Natural killer cell treated with Interleukin-12 subunit alpha and Interleukin-12 subunit beta and Interleukin-15 and Interleukin-18, amount 100 ng/mL, for 72 hours (primary cell): ENCODE results near the gene SPSB4. TPM values are rescaled to one million over a fixed set of nuclear protein-coding genes. Genes with fewer than 3 reads are reported as not detected.

ENCODE experiments used
- ATAC-seq, 2 donors: fragments of 150-1000 bp; cut with Tn5 transposase in 1 of 2; sonication (Bioruptor Pico), chemical (Tn5 transposase) in 1 of 2; 2 replicates each; pipeline ENCODE4 v1.10.0; 2021
- DNase-seq: peaks from one replicate; pipeline ENCODE4 v3.0.0; 2022; ENCODE audit warnings: low spot score
- H3K27ac Mint-ChIP-seq, 2 donors: 1 replicate in 1 of 2; 2 replicates in 1 of 2; pipeline ENCODE4 v1.8.0; 2022; ENCODE audit warnings: mixed read lengths in 2 of 2, mild to moderate bottlenecking in 1 of 2, moderate library complexity in 1 of 2
- H3K27me3 Mint-ChIP-seq, 2 donors: 1 replicate in 1 of 2; 2 replicates in 1 of 2; pipeline ENCODE4 v1.8.0; 2022; ENCODE audit warnings: mixed read lengths in 2 of 2
- H3K36me3 Mint-ChIP-seq: one replicate; pipeline ENCODE4 v1.8.0; 2022; ENCODE audit warnings: mixed read lengths
- H3K4me1 Mint-ChIP-seq, 2 donors: 1 replicate in 1 of 2; 2 replicates in 1 of 2; pipeline ENCODE4 v1.8.0; 2022; ENCODE audit warnings: low read depth in 2 of 2, mixed read lengths in 2 of 2, mild to moderate bottlenecking in 1 of 2
- H3K4me3 Mint-ChIP-seq: one replicate; pipeline ENCODE4 v1.8.0; 2022; ENCODE audit warnings: mixed read lengths
- H3K9me3 Mint-ChIP-seq: 2 replicates; pipeline ENCODE4 v1.8.0; 2022; ENCODE audit warnings: mixed read lengths
- total RNA-seq, 2 donors: library from RNA; stranded (reverse); gene quantifications; one replicate each; pipeline ENCODE4 v1.2.3, GENCODE V29; 2022

The SPSB4 gene
- total RNA-seq, 2 donors from 2014 or later = not detected

GRCh38 chr3:141076036-141076773, 25.1 kb downstream of the SPSB4 start:
- H3K4me1 Mint-ChIP-seq = peaks cover 0 to 8% of the 10 kb centered on the region in 2 donors
- DNase-seq (no peak), ATAC-seq (peak in 1 of 2 donors; percentile 38)
- H3K4me3 Mint-ChIP-seq = no peak overlapping the region
- peak overlapping the region in 1 of 2 donors; percentile 30 for H3K27ac Mint-ChIP-seq
- no peaks in the 10 kb centered on the region for H3K36me3 Mint-ChIP-seq
- H3K27me3 Mint-ChIP-seq = peaks cover 0 to 4% of the 10 kb centered on the region in 2 donors
- no peaks in the 10 kb centered on the region for H3K9me3 Mint-ChIP-seq

- no peaks in the 10 kb centered on the region for H3K9me3 Mint-ChIP-seq
- H3K4me3 Mint-ChIP-seq = no peak overlapping the region
- H3K4me1 Mint-ChIP-seq = peaks cover 0 to 8% of the 10 kb centered on the region in 2 donors
- H3K27ac Mint-ChIP-seq = peak overlapping the region in 1 of 2 donors; percentile 30
- H3K27me3 Mint-ChIP-seq = peaks cover 0 to 4% of the 10 kb centered on the region in 2 donors
- no peaks in the 10 kb centered on the region for H3K36me3 Mint-ChIP-seq
- DNase-seq (peak; percentile 35), ATAC-seq (peak in 1 of 2 donors; percentile 24)
Observed at GRCh38 chr3:141076797-141077571, 25.8 kb downstream of the SPSB4 start.

GRCh38 chr3:141077631-141078030, 26.5 kb downstream of the SPSB4 start:
- peaks cover 0 to 8% of the 10 kb centered on the region in 2 donors for H3K4me1 Mint-ChIP-seq
- H3K27ac Mint-ChIP-seq = peak overlapping the region in 1 of 2 donors; percentile 29
- no peaks in the 10 kb centered on the region for H3K36me3 Mint-ChIP-seq
- H3K4me3 Mint-ChIP-seq = no peak overlapping the region
- peaks cover 0 to 4% of the 10 kb centered on the region in 2 donors for H3K27me3 Mint-ChIP-seq
- H3K9me3 Mint-ChIP-seq = no peaks in the 10 kb centered on the region
- DNase-seq = peak; percentile 40
- ATAC-seq = no peak

- Mint-ChIP-seq H3K9me3 (no peaks in the 10 kb centered on the region), H3K27ac (no peak overlapping the region), H3K36me3 (no peaks in the 10 kb centered on the region), H3K27me3 (peaks cover 0 to 4% of the 10 kb centered on the region in 2 donors), H3K4me1 (peaks cover 0 to 8% of the 10 kb centered on the region in 2 donors), H3K4me3 (no peak overlapping the region)
- ATAC-seq = no peak
- DNase-seq = peak; percentile 5
Observed at GRCh38 chr3:141078200-141078599, 27.1 kb downstream of the SPSB4 start.

- Mint-ChIP-seq H3K4me1 (peaks cover 0 to 8% of the 10 kb centered on the region in 2 donors), H3K27ac (no peak overlapping the region), H3K27me3 (peaks cover 0 to 4% of the 10 kb centered on the region in 2 donors), H3K4me3 (no peak overlapping the region), H3K9me3 (no peaks in the 10 kb centered on the region), H3K36me3 (no peaks in the 10 kb centered on the region)
- ATAC-seq = peak in 1 of 2 donors; percentile 25
- peak; percentile 38 for DNase-seq
Observed at GRCh38 chr3:141080431-141080830, 29.3 kb downstream of the SPSB4 start.

GRCh38 chr3:141081141-141081795, 30.1 kb downstream of the SPSB4 start:
- Mint-ChIP-seq H3K9me3 (no peaks in the 10 kb centered on the region), H3K4me3 (no peak overlapping the region), H3K27ac (no peak overlapping the region), H3K27me3 (peaks cover 0 to 1% of the 10 kb centered on the region in 2 donors), H3K4me1 (peaks cover 0 to 8% of the 10 kb centered on the region in 2 donors), H3K36me3 (no peaks in the 10 kb centered on the region)
- peak; percentile 35 for DNase-seq
- ATAC-seq = no peak

GRCh38 chr3:141082064-141082463, 30.9 kb downstream of the SPSB4 start:
- H3K9me3 Mint-ChIP-seq = no peaks in the 10 kb centered on the region
- DNase-seq = peak; percentile 42
- no peaks in the 10 kb centered on the region for H3K27me3 Mint-ChIP-seq
- no peak overlapping the region for H3K27ac Mint-ChIP-seq
- H3K36me3 Mint-ChIP-seq = no peaks in the 10 kb centered on the region
- ATAC-seq = no peak
- H3K4me1 Mint-ChIP-seq = peaks cover 0 to 5% of the 10 kb centered on the region in 2 donors
- no peak overlapping the region for H3K4me3 Mint-ChIP-seq

- H3K36me3 Mint-ChIP-seq = no peaks in the 10 kb centered on the region
- no peaks in the 10 kb centered on the region for H3K4me1 Mint-ChIP-seq
- H3K27me3 Mint-ChIP-seq = no peaks in the 10 kb centered on the region
- H3K27ac Mint-ChIP-seq = no peak overlapping the region
- H3K9me3 Mint-ChIP-seq = no peaks in the 10 kb centered on the region
- DNase-seq (peak; percentile 26), ATAC-seq (no peak)
- H3K4me3 Mint-ChIP-seq = no peak overlapping the region
Observed at GRCh38 chr3:141083226-141083625, 32.1 kb downstream of the SPSB4 start.

- H3K9me3 Mint-ChIP-seq = no peaks in the 10 kb centered on the region
- peaks cover 0 to 2% of the 10 kb centered on the region in 2 donors for H3K27me3 Mint-ChIP-seq
- no peaks in the 10 kb centered on the region for H3K4me1 Mint-ChIP-seq
- H3K27ac Mint-ChIP-seq = no peak overlapping the region
- DNase-seq (peak; percentile 49), ATAC-seq (no peak)
- H3K4me3 Mint-ChIP-seq = no peak overlapping the region
- H3K36me3 Mint-ChIP-seq = no peaks in the 10 kb centered on the region
Observed at GRCh38 chr3:141083836-141084649, 32.9 kb downstream of the SPSB4 start.

- no peak overlapping the region for H3K4me3 Mint-ChIP-seq
- H3K27ac Mint-ChIP-seq = no peak overlapping the region
- DNase-seq (peak; percentile 56), ATAC-seq (no peak)
- H3K9me3 Mint-ChIP-seq = no peaks in the 10 kb centered on the region
- H3K36me3 Mint-ChIP-seq = no peaks in the 10 kb centered on the region
- no peaks in the 10 kb centered on the region for H3K4me1 Mint-ChIP-seq
- peaks cover 0 to 5% of the 10 kb centered on the region in 2 donors for H3K27me3 Mint-ChIP-seq
Observed at GRCh38 chr3:141085343-141086070, 34.4 kb downstream of the SPSB4 start.

- H3K36me3 Mint-ChIP-seq = no peaks in the 10 kb centered on the region
- no peaks in the 10 kb centered on the region for H3K9me3 Mint-ChIP-seq
- peaks cover 0 to 5% of the 10 kb centered on the region in 2 donors for H3K27me3 Mint-ChIP-seq
- H3K4me1 Mint-ChIP-seq = no peaks in the 10 kb centered on the region
- no peak for ATAC-seq
- H3K27ac Mint-ChIP-seq = no peak overlapping the region
- H3K4me3 Mint-ChIP-seq = no peak overlapping the region
- DNase-seq = no peak
Observed at GRCh38 chr3:141086188-141086587, 35.0 kb downstream of the SPSB4 start.

GRCh38 chr3:141087076-141087777, 36.1 kb downstream of the SPSB4 start:
- H3K4me3 Mint-ChIP-seq = no peak overlapping the region
- no peaks in the 10 kb centered on the region for H3K4me1 Mint-ChIP-seq
- H3K36me3 Mint-ChIP-seq = no peaks in the 10 kb centered on the region
- peak; percentile 12 for DNase-seq
- H3K9me3 Mint-ChIP-seq = no peaks in the 10 kb centered on the region
- H3K27ac Mint-ChIP-seq = no peak overlapping the region
- peaks cover 0 to 5% of the 10 kb centered on the region in 2 donors for H3K27me3 Mint-ChIP-seq
- ATAC-seq = no peak
